ENCODE data around the gene RAD51B.

The RAD51B gene

GRCh38 chr14:68502230-68502629 lies 682.7 kb downstream of the RAD51B start:
- Histone ChIP-seq H3K4me3 (peak overlapping the region in 4 of 10 experiments; percentile 19 to 46 (median 34); a peak in 5 of 20 replicates), H3K36me3 (no peaks in the 10 kb centered on the region), H4K20me1 (no peaks in the 10 kb centered on the region), H3K27ac (peak overlapping the region in 8 of 11 experiments; percentile 63 to 90 (median 80); a peak in 17 of 22 replicates), H3K27me3 (no peaks in the 10 kb centered on the region), H3K4me1 (peaks cover 60 to 98% (median 89%) of the 10 kb centered on the region in 10 experiments), H3K9ac (peak overlapping the region in 10 of 11 experiments; percentile 20 to 83 (median 58); a peak in 17 of 22 replicates), H3K4me2 (peak overlapping the region; percentile 67 to 94 (median 80)), H3K9me3 (replicated peaks in 1 of 11) (no peaks in the 10 kb centered on the region)
- no peak for TF ChIP-seq Cebpa-rat (IDR thresholded peaks at IDR 0.05)

GRCh38 chr14:68503186-68503825 lies 683.7 kb downstream of the RAD51B start:
- Histone ChIP-seq H3K4me1 (peaks cover 68 to 100% (median 99%) of the 10 kb centered on the region in 10 experiments), H3K27ac (peak overlapping the region in 10 of 11 experiments; percentile 16 to 90 (median 74); a peak in 17 of 22 replicates), H3K36me3 (no peaks in the 10 kb centered on the region), H3K9me3 (replicated peaks in 1 of 11) (no peaks in the 10 kb centered on the region), H4K20me1 (no peaks in the 10 kb centered on the region), H3K9ac (peak overlapping the region in 9 of 11 experiments; percentile 35 to 83 (median 64); a peak in 15 of 22 replicates), H3K27me3 (no peaks in the 10 kb centered on the region), H3K4me3 (peak overlapping the region in 3 of 10 experiments; percentile 25 to 46 (median 43); a peak in 4 of 20 replicates), H3K4me2 (peak overlapping the region; percentile 67 to 94 (median 80))
- no peak for TF ChIP-seq Cebpa-rat (IDR thresholded peaks at IDR 0.05)

GRCh38 chr14:68504861-68505260 lies 685.3 kb downstream of the RAD51B start:
- Histone ChIP-seq H3K27ac (peak overlapping the region in 6 of 11 experiments; percentile 0 to 90 (median 86); a peak in 9 of 22 replicates), H3K9me3 (replicated peaks in 1 of 11) (no peaks in the 10 kb centered on the region), H3K4me3 (no peak overlapping the region), H3K9ac (peak overlapping the region in 4 of 11 experiments; percentile 15 to 44 (median 24); a peak in 5 of 22 replicates), H4K20me1 (no peaks in the 10 kb centered on the region), H3K4me2 (peak overlapping the region in 9 of 11 experiments; percentile 76 to 94 (median 84); a peak in 16 of 22 replicates), H3K27me3 (no peaks in the 10 kb centered on the region), H3K4me1 (peaks cover 74 to 100% (median 100%) of the 10 kb centered on the region in 10 experiments), H3K36me3 (no peaks in the 10 kb centered on the region)
- no peak for TF ChIP-seq Cebpa-rat (IDR thresholded peaks at IDR 0.05)

- Histone ChIP-seq H3K27ac (peak overlapping the region in 9 of 11 experiments; percentile 30 to 90 (median 72); a peak in 17 of 22 replicates), H3K4me3 (no peak overlapping the region), H4K20me1 (no peaks in the 10 kb centered on the region), H3K36me3 (no peaks in the 10 kb centered on the region), H3K27me3 (no peaks in the 10 kb centered on the region), H3K9me3 (replicated peaks in 1 of 11) (no peaks in the 10 kb centered on the region), H3K4me2 (peak overlapping the region; percentile 76 to 94 (median 84)), H3K9ac (peak overlapping the region in 6 of 11 experiments; percentile 36 to 64 (median 50); a peak in 11 of 22 replicates), H3K4me1 (peaks cover 80 to 100% (median 100%) of the 10 kb centered on the region in 10 experiments)
- TF ChIP-seq Cebpa-rat (IDR thresholded peaks at IDR 0.05) = no peak
Measured at GRCh38 chr14:68506021-68506644, 686.6 kb downstream of the RAD51B start.

- Histone ChIP-seq H4K20me1 (no peaks in the 10 kb centered on the region), H3K4me1 (peaks cover 79 to 99% (median 97%) of the 10 kb centered on the region in 10 experiments), H3K9ac (peak overlapping the region in 4 of 11 experiments; percentile 1 to 64 (median 44); a peak in 4 of 22 replicates), H3K27me3 (no peaks in the 10 kb centered on the region), H3K27ac (peak overlapping the region in 9 of 11 experiments; percentile 30 to 90 (median 72); a peak in 16 of 22 replicates), H3K4me2 (peak overlapping the region; percentile 76 to 94 (median 84)), H3K9me3 (replicated peaks in 1 of 11) (no peaks in the 10 kb centered on the region), H3K4me3 (no peak overlapping the region), H3K36me3 (no peaks in the 10 kb centered on the region)
- TF ChIP-seq Cebpa-rat (IDR thresholded peaks at IDR 0.05) = no peak
Measured at GRCh38 chr14:68506645-68507419, 687.3 kb downstream of the RAD51B start.

GRCh38 chr14:68507544-68508081 lies 688.0 kb downstream of the RAD51B start:
- H3K9me3 ChIP-seq (replicated peaks in 1 of 11) = no peaks in the 10 kb centered on the region
- peak overlapping the region in 3 of 11 experiments; percentile 1 to 30 (median 1); a peak in 1 of 22 replicates for H3K9ac ChIP-seq
- H4K20me1 ChIP-seq = no peaks in the 10 kb centered on the region
- no peak overlapping the region for H3K4me3 ChIP-seq
- no peaks in the 10 kb centered on the region for H3K27me3 ChIP-seq
- peaks cover 79 to 99% (median 92%) of the 10 kb centered on the region in 10 experiments for H3K4me1 ChIP-seq
- H3K27ac ChIP-seq = peak overlapping the region in 6 of 11 experiments; percentile 44 to 90 (median 86); a peak in 13 of 22 replicates
- H3K4me2 ChIP-seq = peak overlapping the region; percentile 76 to 94 (median 84)
- TF ChIP-seq Cebpa-rat (IDR thresholded peaks at IDR 0.05) = no peak
- H3K36me3 ChIP-seq = no peaks in the 10 kb centered on the region

- TF ChIP-seq Cebpa-rat (IDR thresholded peaks at IDR 0.05) = no peak
- H3K27me3 ChIP-seq = no peaks in the 10 kb centered on the region
- H3K4me3 ChIP-seq = no peak overlapping the region
- peak overlapping the region in 6 of 11 experiments; percentile 11 to 90 (median 78); a peak in 9 of 22 replicates for H3K27ac ChIP-seq
- H3K9me3 ChIP-seq (replicated peaks in 1 of 11) = no peaks in the 10 kb centered on the region
- H3K36me3 ChIP-seq = no peaks in the 10 kb centered on the region
- H4K20me1 ChIP-seq = no peaks in the 10 kb centered on the region
- H3K4me1 ChIP-seq = peaks cover 79 to 99% (median 92%) of the 10 kb centered on the region in 10 experiments
- peak overlapping the region; percentile 76 to 94 (median 84); a peak in 19 of 22 replicates for H3K4me2 ChIP-seq
- 0 out of 22 replicates have a peak overlapping the region, but pooled peaks of 1 of the 11 experiments have one; percentile 1 for H3K9ac ChIP-seq
Measured at GRCh38 chr14:68508581-68508980, 689.0 kb downstream of the RAD51B start.
